HG02938 (cell line): ENCODE data around the gene ARL8A.
A peak's percentile ranks its signal among the peaks of the same experiment; 100 is the strongest.
"Not testable (repeated sequence)": the region's sequence is repeated elsewhere in the genome, so short reads cannot be mapped to it uniquely, and the experiment has no call there.

Source experiments
- ATAC-seq: cut with Tn5 transposase; IDR thresholded peaks from one replicate; pipeline ENCODE4 v1.9.1; 2021; ENCODE audit warnings: mild to moderate bottlenecking, moderate library complexity; ENCODE audit not compliant: unreplicated experiment

ARL8A gene

DNA sequence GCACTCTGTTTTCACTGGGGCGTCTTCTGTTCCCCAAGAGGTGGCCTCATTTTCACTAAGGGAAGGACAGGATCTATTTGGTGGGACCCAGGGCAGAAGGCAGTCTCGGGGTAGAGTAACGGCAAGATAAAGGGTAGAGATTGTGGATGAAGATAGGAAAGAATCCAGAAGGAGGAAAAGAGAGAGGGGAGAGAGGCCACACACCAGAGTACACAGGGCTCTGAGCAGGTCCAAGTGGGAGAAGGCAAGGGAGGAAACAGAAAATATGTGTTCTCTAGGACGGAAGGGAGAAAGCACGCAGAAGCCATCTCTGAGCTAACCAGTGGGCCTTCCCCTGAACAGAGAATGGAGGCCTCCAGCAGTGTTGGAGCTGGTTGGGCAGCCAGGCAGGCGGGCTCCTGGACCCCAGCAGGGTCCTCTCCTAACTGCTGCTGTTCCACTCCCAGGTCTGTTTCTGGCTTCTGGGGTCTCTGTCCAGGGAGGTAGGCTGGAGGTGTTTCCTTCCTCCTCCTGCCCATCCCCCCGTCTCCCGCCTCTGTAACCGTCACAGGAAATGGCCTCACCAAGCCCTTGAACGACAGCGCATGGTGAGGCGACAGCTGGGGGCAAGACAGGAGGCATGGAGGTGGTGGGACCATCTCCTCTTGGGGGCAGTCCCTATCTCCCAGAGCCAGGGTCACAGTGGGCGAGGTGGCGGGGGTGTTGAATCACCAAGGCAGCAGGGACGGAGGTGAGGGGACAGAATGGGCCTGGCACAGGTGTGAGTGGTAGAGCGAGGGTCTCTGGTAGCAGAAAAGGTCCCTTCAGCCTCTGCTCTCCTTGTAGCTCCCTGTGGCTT, 15.2 kb upstream of the ARL8A start:
- ATAC-seq, result no peak

DNA sequence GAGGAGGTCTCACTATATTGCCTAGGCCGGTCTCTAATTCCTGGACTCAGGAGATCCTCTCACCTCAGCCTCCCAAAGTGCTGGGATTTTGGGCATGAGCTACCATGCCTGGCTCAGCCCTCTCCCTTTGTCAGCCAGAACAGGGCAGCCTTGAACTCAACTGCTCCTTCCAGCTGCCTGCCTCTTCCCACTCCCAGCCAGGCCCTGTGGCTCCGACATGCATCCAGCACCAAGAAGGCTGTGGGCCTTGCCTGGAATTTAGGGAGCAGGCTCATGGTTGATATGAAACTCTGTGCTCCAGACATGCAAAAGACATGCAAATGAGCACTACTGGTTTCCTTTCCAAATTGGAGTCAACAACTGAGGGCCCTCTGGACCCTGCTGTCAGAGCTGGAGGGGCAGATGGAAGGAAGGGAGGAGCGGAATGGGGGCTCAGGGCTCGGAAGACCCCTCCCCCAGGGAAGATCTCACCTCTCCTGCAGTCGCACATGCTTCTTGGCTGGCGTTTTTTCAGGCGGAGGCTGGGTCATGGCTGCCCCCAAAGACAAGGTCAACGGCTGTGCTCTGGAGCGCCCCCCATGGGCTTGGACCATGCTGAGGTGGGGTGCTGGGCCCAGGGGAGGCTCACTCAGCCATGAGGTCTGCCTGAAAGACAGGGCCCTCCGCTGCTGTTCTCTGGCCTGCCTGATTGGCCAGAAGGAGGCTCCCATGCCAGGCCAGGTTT, 14.4 kb upstream of the ARL8A start:
- no peak for ATAC-seq

GRCh38 chr1:202157945-202158344, 13.4 kb upstream of the ARL8A start:
- ATAC-seq, result no peak

GRCh38 chr1:202156590-202156989, 12.1 kb upstream of the ARL8A start:
- ATAC-seq, result no peak

GRCh38 chr1:202155478-202156021, 11.0 kb upstream of the ARL8A start:
- ATAC-seq, result no peak

GRCh38 chr1:202154766-202155477, 10.4 kb upstream of the ARL8A start:
- no peak for ATAC-seq

- ATAC-seq, result no peak
These were observed 9.7 kb upstream of the ARL8A start for GRCh38 chr1:202154148-202154765.

DNA sequence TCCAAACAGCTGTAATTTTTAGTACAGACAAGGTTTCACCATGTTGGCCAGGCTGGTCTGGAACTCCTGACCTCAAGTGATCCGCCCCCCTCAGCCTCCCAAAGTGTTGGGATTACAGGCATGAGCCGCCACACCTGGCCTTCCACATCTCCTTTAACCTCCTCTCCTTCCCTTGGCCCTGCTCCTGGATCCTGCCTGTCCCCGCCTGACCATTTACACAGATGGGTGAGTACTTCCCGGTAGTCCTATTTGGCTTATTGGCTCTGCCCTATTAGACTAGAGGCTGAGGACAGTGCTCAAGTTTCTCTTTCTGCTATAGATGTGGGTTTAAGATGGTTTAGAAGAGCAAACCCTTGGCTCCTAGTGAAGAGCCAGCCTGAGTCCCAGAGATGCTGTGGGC, 8.7 kb upstream of the ARL8A start:
- no peak for ATAC-seq

DNA sequence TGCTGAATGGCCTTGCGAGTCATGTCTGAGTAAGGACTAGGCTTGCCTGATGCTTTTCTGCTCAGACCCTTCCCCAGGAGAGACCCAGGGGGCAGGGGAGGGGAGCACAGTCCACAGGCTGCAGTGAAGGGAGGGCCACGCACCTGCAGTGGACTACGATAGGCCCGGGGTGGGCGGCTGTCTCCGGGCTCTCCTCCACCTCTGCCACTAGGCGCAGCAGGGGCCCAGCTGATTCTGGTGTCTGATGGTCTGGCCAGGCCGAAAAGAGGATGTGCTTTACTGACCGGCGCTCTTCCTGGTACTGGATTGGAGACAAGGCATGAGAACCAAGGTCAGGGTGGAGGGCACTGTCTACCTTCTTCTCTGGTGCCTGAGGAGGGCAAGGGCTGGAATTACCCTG, 7.9 kb upstream of the ARL8A start:
- no peak for ATAC-seq

DNA sequence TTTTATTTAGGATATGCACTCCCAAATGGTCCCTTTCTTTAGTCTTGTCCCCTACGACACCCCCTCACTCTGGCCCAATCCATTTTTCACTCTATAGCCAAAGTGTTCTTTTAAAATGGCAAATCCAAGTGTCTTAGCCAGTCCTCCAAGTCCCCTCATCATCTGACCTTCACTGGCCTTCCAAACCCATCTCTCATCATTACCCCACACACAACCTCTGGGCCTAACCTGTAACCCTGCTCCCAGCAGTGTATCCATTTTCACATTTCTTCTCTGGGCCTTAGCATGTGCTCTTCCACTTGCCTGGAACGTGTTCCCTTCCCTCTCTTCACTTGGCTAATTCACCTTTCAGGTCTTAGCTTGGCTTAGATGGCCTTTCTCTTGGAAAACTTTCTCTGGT, 6.5 kb upstream of the ARL8A start:
- no peak for ATAC-seq

DNA sequence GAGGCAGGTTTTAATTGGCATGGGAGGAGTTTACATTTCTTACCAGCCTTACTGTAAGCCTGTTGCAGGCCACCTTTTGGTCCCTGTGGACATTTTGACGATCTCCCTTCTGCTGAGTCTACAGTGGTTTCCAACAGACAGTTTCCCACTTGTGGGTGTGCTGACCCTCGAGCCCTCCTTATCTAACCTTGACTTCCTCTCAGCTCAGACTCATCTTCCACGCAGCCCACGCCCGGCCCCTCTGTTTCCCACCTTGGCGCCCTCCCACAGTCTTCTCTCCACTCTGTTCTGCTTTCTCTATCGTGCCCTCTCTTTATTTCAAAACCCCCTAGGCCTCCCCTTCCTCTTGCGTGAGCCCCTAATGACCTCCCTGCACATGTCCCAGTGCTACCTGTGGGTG, 6.1 kb upstream of the ARL8A start:
- ATAC-seq, result no peak

DNA sequence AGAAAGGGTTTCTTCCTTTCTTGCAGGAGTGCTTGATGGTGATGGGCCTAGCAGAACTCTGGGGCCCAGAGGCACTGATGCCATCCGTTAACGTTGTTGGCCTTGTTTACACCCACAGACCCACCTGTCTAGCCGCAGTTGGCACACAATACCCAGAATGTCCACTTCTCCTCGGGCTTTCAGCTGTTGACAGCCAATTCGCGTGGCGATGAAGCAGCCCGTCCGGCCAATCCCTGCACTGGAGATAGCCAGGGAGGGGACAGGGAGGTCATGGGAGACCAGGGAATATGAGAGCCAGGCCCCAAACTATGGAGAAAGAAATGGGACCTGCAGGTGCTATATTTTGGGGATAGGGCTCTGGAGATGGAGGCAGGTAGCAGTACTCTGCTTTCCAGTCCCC, 5.7 kb upstream of the ARL8A start:
- ATAC-seq, result no peak

DNA sequence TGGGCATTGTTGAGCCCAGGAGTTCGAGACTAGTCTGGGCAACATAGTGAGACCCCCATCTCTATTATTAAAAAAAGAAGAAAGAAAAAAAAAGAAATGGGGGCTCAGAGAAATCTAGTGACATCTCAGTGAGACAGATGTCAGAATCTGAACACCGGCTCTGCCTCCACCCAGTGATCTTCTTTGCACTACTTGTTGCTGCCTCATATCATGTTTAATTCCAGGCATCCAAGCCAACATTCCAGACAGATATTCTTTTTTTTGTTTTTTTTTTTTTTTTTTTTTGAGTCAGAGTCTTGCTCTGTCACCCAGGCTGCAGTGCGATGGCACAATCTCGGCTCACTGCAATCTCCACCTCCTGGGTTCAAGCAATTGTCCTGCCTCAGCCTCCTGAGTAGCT, 5.0 kb upstream of the ARL8A start:
- ATAC-seq, result no peak

DNA sequence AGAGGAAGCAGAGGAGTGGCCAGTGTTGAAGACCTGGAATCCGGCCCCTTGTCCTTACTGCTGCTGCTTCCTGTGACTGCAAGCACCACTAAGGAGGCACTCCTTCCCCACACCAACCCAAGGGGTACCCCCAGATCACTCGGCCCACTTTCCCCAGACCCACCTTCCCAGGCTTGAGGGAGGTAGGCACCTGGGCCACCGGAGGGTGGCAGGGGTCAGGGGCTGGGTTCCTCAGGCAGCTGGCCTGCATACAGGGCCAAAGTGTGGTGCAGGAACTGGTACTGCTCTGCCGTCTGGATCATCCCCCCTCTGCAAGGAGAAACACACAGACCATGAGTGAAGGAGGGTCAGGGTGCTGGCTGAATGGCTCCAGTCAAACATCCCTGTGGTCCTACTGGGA, 3.9 kb upstream of the ARL8A start:
- ATAC-seq, result no peak

DNA sequence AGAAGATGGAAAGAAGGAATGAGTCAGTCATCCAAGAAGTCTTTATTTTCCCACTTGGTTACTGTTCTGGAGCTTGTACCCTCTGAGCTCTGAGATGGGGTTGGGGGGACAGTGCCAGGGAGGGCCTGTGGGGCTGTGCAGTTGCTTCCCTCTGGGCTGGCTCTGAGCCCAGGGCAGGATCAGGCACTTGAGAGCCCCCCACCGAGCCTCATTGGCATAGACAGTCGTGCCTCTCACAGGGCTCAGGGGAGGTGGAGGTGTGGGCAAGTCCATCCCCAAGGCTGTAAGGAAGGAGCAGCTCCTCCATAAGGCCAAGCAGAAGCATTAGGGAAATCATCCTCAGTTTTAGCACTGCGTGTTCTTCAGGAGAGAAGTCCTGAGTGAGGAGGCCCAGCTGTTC, 2.5 kb upstream of the ARL8A start:
- ATAC-seq, result no peak

DNA sequence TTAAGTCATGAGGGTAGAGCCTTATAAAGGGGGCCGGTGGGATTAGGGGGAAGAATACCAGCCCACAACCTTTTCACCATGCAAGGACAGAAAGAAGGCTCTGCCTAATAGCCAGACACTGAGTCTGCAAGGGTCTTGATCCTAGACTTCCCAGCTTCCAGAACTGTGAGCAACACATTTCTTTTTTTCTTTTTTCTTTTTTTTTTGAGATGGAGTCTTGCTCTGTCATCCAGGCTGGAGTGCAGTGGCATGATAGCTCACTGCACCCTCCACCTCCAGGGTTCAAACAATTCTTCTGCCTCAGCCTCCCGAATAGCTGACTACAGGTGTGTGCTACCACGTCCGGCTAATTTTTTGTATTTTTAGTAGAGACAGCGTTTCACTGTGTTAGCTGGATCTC, 1.7 kb upstream of the ARL8A start:
- no peak for ATAC-seq

DNA sequence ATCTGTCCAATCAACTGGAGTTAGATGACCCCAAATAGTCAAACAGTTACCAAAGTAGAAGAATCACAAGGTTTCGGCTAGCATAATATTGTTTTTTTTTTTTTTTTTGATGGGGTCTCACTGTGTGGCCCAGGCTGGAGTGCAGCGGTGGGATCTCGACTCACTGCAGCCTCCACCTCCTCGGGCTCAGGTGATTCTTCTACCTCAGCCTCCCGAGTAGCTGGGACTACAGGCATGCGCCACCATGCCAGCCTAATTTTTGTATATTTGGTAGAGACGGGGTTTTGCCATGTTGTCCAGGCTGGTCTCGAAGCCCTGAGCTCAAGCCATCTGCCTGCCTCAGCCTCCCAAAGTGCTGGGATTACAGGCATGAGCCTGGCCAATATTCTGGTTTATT, 1.2 kb upstream of the ARL8A start:
- not testable (repeated sequence) for ATAC-seq

GRCh38 chr1:202145068-202145743, 669 bp upstream of the ARL8A start:
- ATAC-seq, result no peak

DNA sequence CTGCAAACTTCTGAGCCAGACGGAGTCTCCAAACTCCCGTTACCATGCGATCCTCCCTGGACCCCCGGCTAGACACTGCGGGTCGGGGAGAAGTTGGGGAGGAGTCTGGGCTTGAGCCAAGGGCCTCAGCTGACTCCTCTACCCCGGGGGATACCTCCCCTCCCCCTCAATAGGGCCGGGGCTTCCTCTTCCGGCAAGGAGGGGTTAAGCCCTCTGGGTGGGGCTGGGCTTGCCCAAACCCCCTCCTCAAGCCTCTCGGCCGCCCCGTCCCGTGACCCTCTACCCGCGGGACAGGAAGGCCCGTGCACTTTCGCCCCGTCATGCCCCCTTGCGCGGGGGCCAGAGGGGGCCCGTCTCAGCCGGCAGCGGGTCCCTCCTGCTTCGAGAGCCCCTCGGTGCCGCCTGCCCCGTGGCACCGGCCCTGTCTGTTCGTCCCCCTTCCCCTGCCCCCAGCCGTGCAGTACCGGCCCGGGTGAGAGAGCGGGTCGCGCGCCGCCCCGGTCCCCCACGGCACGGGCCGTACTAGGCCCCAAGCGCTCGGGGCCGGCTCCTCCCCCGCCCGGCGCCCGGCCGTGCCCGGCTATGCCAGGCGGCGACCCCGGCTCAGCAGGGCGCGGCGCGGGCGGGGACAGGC, 652 bp downstream of the ARL8A start:
- ATAC-seq, result peak; percentile 30
